ENCODE data around the gene CD200R1L. TPM values are rescaled to one million over a fixed set of nuclear protein-coding genes. Genes with fewer than 3 reads are reported as not detected.

The CD200R1L gene
- total and polyA plus RNA-seq, 2 experiments from 2014 or later: not detected

DNA sequence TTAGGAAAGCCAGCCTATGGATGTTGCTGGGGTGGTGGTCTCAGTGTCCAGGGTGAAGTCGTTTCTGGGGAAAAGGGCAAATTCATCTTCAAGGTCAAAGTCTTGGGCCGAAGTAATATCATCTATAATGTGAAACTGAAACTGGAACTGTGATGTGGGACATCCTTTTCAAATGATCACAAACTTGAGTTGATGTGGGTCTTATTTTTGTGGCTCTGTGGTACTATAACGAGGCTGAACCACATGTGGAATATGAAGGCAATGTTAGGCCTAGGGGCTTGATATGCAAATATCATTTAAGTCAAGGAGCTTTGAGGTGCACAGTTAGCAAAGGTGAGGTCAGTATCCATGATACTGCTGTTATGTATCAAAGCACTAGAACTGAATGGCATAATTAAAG, 1.5 kb upstream of the CD200R1L start:
- TF ChIP-seq EZH2 (IDR thresholded peaks at IDR 0.05; ENCODE audit: borderline replicate concordance): no peak
- TF ChIP-seq CTCF (IDR thresholded peaks at IDR 0.05; ENCODE audit: poor library complexity): no peak
- Histone ChIP-seq H3K27me3 (no peaks in the 10 kb centered on the region), H3K4me1 (ENCODE audit: insufficient read depth) (no peaks in the 10 kb centered on the region), H2AFZ (no peak overlapping the region), H3K9me2 (replicated peaks; ENCODE audit: insufficient read depth) (no peaks in the 10 kb centered on the region), H3K9me3 (ENCODE audit: low read depth) (no peaks in the 10 kb centered on the region), H4K20me1 (ENCODE audit: insufficient read depth, poor library complexity, severe bottlenecking) (no peaks in the 10 kb centered on the region), H3K79me2 (no peaks in the 10 kb centered on the region), H3K36me3 (replicated peaks; ENCODE audit: insufficient read depth, low read depth) (no peaks in the 10 kb centered on the region), H3K4me3 (no peak overlapping the region), H3K27ac (no peak overlapping the region), H3K4me2 (no peak overlapping the region)
- no peak for DNase-seq (ENCODE audit: low spot score)
- 77% methylated on average over 3 of the region's 3 CpGs for WGBS (ENCODE audit: low lambda C conversion rate, missing lambda C conversion rate)

DNA sequence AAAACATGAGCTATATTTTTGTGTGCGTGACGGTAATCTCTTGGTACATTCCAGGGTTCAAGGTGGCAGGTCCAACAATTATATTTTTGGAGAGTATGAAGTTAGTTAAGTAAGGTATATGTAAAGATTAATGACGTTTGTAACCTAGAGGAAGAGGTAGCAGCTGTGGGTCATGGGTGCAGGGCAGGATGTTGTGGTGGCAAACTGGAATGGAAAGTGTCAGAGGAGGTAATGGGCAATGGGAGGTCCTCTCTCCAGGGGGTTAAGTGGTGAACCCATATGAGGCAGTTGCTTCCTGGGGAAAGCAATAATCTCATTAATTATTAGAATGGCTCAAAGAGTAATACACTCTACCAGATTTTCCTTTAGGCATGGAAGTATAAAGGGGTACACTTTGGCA, 1.0 kb upstream of the CD200R1L start:
- Histone ChIP-seq H3K4me3 (no peak overlapping the region), H3K36me3 (replicated peaks; ENCODE audit: insufficient read depth, low read depth) (no peaks in the 10 kb centered on the region), H3K4me2 (no peak overlapping the region), H3K9me2 (replicated peaks; ENCODE audit: insufficient read depth) (no peaks in the 10 kb centered on the region), H4K20me1 (ENCODE audit: insufficient read depth, poor library complexity, severe bottlenecking) (no peaks in the 10 kb centered on the region), H3K9me3 (ENCODE audit: low read depth) (no peaks in the 10 kb centered on the region), H2AFZ (no peak overlapping the region), H3K27ac (no peak overlapping the region), H3K27me3 (no peaks in the 10 kb centered on the region), H3K4me1 (ENCODE audit: insufficient read depth) (no peaks in the 10 kb centered on the region), H3K79me2 (no peaks in the 10 kb centered on the region)
- WGBS (ENCODE audit: low lambda C conversion rate, missing lambda C conversion rate): 86% methylated on average over 3 of the region's 3 CpGs
- DNase-seq (ENCODE audit: low spot score): no peak
- no peak for TF ChIP-seq CTCF (IDR thresholded peaks at IDR 0.05; ENCODE audit: poor library complexity)
- no peak for TF ChIP-seq EZH2phosphoT487 (IDR thresholded peaks at IDR 0.05; ENCODE audit: low read depth, severe bottlenecking, unreplicated experiment)

GRCh38 chr3:112845772-112846171, 892 bp downstream of the CD200R1L start:
- no peaks in the 10 kb centered on the region for H3K9me2 ChIP-seq (replicated peaks; ENCODE audit: insufficient read depth)
- TF ChIP-seq EZH2 (IDR thresholded peaks at IDR 0.05; ENCODE audit: borderline replicate concordance): no peak
- no peak for TF ChIP-seq EZH2phosphoT487 (IDR thresholded peaks at IDR 0.05; ENCODE audit: low read depth, severe bottlenecking, unreplicated experiment)
- TF ChIP-seq CTCF (IDR thresholded peaks at IDR 0.05; ENCODE audit: poor library complexity): no peak
- no peak for DNase-seq (ENCODE audit: low spot score)
- no peak overlapping the region for H3K27ac ChIP-seq
- H3K9me3 ChIP-seq (ENCODE audit: low read depth): no peaks in the 10 kb centered on the region
- H2AFZ ChIP-seq: no peak overlapping the region
- no peaks in the 10 kb centered on the region for H3K79me2 ChIP-seq
- H3K4me1 ChIP-seq (ENCODE audit: insufficient read depth): no peaks in the 10 kb centered on the region
- H4K20me1 ChIP-seq (ENCODE audit: insufficient read depth, poor library complexity, severe bottlenecking): no peaks in the 10 kb centered on the region
- no peak overlapping the region for H3K4me2 ChIP-seq
- H3K36me3 ChIP-seq (replicated peaks; ENCODE audit: insufficient read depth, low read depth): no peaks in the 10 kb centered on the region
- H3K27me3 ChIP-seq: no peaks in the 10 kb centered on the region
- H3K4me3 ChIP-seq: no peak overlapping the region
- 40% methylated on average over 1 of the region's 1 CpG for WGBS (ENCODE audit: low lambda C conversion rate, missing lambda C conversion rate)

- H3K9me2 ChIP-seq (replicated peaks; ENCODE audit: insufficient read depth): no peaks in the 10 kb centered on the region
- no peak for DNase-seq (ENCODE audit: low spot score)
- H3K79me2 ChIP-seq: no peaks in the 10 kb centered on the region
- H4K20me1 ChIP-seq (ENCODE audit: insufficient read depth, poor library complexity, severe bottlenecking): no peaks in the 10 kb centered on the region
- H3K9me3 ChIP-seq (ENCODE audit: low read depth): no peaks in the 10 kb centered on the region
- H3K27ac ChIP-seq: no peak overlapping the region
- TF ChIP-seq EZH2 (IDR thresholded peaks at IDR 0.05; ENCODE audit: borderline replicate concordance): no peak
- TF ChIP-seq EZH2phosphoT487 (IDR thresholded peaks at IDR 0.05; ENCODE audit: low read depth, severe bottlenecking, unreplicated experiment): no peak
- no peak for TF ChIP-seq CTCF (IDR thresholded peaks at IDR 0.05; ENCODE audit: poor library complexity)
- no peak overlapping the region for H3K4me2 ChIP-seq
- WGBS (ENCODE audit: low lambda C conversion rate, missing lambda C conversion rate): 89% methylated on average over 4 of the region's 4 CpGs
- H3K36me3 ChIP-seq (replicated peaks; ENCODE audit: insufficient read depth, low read depth): no peaks in the 10 kb centered on the region
- no peaks in the 10 kb centered on the region for H3K27me3 ChIP-seq
- H3K4me3 ChIP-seq: no peak overlapping the region
- no peaks in the 10 kb centered on the region for H3K4me1 ChIP-seq (ENCODE audit: insufficient read depth)
- H2AFZ ChIP-seq: no peak overlapping the region
Measured at GRCh38 chr3:112829046-112829445, 17.6 kb downstream of the CD200R1L start.
